Liver (tissue), 3 donors: ENCODE results near the gene HMX3.

Experiments
- RAD21 ChIP-seq, 2 donors: IDR thresholded peaks; 2 replicates each; pipeline ENCODE4 v1.6.1; 2016; ENCODE audit warnings: antibody characterized with exemption in 2 of 2, mild to moderate bottlenecking in 2 of 2
- TAF1 ChIP-seq: conservative IDR thresholded peaks from 2 replicates; pipeline ENCODE4 v1.6.1; 2016; ENCODE audit warnings: antibody characterized with exemption, mild to moderate bottlenecking
- TF ChIP-seq, protein P1 (sequence below): IDR thresholded peaks from 2 replicates; pipeline ENCODE4 v1.6.1; 2016; ENCODE audit warnings: antibody characterized with exemption
- TF ChIP-seq, protein P2 (sequence below): fragments of 150-350 bp; IDR thresholded peaks from 2 replicates; pipeline ENCODE4 v1.5.1; 2017; ENCODE audit warnings: improper control_type of control experiment, low read depth, low read length; ENCODE audit not compliant: missing input control
- donor health status: healthy.
- donor health status: healthy.

DNA sequence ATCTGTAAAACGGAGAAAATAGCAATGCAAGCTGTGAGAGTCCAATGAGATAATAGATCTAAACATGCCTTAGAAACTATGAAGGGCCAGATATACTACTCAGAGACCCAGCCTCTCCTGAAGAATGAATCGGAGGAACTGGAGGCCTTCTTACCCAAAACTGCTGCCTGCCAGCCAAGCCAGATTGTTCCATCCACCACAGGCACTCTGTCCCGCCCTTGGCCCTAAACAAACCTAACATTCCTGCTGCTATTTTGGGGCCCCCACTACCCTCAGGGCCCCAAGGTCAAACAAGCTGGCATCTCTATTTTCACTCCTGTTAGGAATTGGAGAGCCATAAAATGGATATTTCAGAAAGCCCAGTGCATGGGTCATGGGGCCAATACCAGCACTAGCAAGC lies 48.0 kb upstream of the HMX3 start:
- no peak for TF ChIP-seq TAF1
- TF ChIP-seq, protein P1, sequence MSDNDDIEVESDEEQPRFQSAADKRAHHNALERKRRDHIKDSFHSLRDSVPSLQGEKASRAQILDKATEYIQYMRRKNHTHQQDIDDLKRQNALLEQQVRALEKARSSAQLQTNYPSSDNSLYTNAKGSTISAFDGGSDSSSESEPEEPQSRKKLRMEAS = no peak
- TF ChIP-seq, protein P2, sequence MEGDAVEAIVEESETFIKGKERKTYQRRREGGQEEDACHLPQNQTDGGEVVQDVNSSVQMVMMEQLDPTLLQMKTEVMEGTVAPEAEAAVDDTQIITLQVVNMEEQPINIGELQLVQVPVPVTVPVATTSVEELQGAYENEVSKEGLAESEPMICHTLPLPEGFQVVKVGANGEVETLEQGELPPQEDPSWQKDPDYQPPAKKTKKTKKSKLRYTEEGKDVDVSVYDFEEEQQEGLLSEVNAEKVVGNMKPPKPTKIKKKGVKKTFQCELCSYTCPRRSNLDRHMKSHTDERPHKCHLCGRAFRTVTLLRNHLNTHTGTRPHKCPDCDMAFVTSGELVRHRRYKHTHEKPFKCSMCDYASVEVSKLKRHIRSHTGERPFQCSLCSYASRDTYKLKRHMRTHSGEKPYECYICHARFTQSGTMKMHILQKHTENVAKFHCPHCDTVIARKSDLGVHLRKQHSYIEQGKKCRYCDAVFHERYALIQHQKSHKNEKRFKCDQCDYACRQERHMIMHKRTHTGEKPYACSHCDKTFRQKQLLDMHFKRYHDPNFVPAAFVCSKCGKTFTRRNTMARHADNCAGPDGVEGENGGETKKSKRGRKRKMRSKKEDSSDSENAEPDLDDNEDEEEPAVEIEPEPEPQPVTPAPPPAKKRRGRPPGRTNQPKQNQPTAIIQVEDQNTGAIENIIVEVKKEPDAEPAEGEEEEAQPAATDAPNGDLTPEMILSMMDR = no peak
- TF ChIP-seq RAD21 (IDR thresholded peaks at IDR 0.05) = no peak
